Fibroblast of skin of right quadriceps (primary cell): Measurements from ENCODE around the gene SCN2A.

Experiments
- DNase-seq: peaks from one replicate; pipeline ENCODE4 v3.0.0-alpha.2; 2013

Gene SCN2A

DNA sequence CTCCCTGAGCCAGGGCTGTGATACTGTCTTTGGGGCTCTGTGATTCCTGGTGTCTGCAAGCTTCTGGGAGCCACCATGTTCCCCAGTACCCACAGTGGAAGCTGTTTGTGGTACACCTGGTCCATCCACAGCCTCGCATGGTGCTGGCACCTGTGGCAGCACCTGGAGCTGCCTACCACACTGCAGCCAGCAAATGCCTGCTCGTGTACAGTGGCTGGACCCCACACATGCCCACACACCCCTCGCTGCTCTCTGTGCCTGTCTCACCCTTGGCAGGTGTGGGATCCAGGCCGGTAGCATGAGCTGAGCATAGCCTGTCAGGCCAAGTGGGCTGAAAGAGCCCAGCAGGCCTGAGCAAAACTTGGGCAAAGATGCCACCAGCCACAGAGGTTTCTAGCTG is 188.5 kb downstream of the SCN2A start:
- no peak for DNase-seq

DNA sequence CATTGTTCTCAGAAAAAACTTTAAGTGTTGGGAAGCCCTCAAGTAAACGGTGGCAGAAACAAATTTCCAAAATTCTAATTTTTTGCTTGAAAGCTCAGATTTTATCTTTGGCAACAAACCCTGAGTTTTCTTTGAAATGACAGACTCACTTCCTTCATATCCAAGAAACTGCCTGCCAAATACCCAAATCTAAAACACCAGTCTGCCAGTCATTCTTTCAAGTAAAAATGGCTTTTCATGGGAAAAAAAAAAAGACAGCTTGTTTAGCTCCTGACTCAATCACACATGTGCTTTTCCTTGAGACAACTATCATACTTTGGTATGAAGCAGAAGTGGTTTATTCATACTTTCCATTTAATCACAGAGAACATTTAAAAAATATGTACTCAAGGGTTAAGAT is 189.7 kb downstream of the SCN2A start:
- peak; percentile 7 for DNase-seq

DNA sequence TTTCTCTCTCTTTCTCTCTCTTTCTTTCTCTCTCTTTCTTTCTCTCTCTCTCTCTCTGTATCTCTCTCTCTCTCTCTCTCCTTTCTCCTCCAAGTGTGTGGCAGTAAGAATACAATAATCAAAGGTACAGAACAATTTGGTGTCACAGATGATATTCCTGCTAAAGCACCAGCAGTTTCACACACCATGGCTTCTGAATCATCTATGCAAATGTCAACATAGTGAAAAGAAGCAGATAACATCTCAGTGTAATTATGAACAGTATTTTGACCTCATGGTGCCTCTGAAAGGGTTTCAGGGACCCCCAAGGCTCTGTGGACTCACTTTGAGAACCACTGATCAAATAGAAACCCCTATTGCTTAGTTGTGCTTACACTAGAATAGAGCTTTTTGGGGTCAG is 191.8 kb downstream of the SCN2A start:
- no peak for DNase-seq

DNA sequence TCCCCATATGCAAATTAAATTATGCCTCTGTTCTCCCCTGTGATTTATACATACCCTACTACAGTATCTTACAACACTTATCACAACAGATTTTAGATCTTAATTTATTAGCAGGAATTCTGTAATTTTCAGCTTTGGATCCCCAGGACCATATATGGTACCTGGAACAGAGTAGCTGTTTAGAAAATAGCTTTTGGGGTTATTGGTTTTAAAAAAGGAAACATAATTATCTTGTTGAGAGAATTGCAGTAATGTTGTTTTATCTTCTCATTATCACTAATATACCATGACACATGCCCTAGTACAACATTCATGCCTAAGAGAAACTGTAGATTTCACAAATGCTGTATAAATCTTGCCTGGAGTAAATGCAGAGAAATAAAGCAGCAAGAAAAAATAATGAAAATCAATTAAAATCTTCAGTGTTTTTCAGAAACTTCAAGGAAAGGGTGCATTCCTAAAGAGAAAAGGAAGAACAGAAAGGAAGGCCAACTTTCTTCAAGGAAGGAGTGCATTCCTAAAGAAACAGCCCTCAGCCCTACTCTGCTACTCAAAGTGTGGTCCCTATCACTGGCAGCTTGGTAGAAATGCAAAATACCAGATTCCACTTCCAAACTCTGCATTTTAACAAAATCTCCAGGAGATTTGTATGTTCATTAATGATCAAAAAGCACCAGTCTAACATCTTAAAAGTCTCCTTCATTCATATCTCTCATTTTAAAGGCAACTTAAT is 193.2 kb downstream of the SCN2A start:
- DNase-seq = no peak

DNA sequence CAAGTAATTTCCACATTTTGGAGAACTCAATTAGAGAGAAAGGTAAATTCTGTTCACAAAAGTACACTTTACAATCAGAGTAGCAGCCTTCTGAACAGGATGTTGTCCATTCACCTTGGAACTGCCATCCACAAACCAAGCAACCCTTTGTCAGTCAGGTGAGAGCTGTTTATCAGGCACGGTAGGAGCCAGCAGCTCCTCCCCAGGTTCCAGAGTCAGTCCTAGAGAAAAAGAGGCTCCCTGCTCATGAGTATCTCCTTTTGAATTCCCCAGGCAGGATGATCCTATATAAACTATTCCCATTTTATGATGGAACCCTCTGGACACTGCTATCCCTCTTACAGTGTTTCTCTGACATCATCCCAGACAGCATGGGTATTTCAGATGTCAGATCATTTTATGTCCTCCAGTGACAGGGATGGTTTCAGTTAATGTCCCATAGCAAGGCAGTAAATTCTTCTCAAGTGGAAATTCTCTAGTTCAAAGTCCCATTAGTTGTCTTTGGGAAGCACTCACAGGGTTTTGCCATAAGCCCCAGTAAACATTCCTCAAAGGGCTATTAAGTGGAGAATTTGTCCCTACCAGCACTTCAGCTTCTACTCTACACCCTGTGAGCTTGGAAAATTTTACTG is 195.8 kb downstream of the SCN2A start:
- DNase-seq = no peak

DNA sequence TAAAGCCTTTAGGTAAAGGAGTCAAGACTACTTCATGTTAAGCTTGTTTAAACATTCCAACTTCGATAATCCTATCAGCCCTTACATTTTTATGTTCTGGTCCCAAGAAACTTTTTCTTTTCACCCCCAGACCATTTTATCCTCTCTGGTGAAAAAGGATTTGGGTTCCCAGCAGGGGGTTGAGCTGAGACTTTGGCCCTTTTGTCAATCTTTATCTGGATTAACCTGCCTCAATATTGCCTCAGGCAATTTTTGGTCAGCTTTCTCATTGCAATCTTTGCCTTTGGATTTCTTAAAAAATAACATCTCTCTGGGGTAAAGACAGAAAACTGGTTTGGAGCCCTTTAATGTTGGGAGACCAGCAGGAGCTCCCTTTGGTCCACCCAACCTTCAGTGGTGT is 196.4 kb downstream of the SCN2A start:
- no peak for DNase-seq

DNA sequence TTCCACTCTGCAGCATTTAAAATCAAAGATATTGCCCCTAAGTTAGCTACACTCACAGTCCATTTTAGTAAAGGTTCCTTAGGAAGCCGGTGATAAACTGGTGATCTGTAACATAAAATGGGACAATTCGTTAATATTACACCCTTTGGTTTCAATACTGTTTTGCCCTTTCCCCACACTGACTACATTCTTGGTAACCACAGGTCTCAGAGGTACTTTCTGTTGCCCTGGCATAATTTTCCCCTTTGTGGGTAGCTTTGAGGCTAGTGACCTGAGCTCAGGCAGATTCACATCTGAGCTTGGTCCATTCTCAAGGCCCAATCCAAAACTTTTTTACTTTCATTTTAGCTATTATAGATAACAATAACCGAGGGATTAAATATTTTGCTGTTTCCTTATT is 197.3 kb downstream of the SCN2A start:
- no peak for DNase-seq

DNA sequence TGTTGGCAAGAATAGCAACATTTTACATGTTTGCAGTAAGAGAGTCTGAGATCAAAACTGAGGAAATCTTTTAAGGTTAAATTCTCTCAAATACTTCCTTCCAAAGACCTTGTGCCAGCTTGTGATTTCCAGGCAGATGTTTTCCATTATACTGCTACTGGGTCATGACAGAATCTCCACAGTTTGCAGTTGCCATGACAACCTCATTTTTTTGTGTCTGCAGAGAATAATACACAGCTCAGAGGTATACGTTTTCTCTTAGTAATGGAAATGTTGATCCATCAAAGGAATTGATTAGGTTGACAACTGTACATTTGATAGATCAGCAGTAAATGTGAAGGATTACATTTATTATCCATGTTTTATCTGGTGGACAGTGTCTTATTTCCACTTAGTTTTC is 201.2 kb downstream of the SCN2A start:
- peak; percentile 81 for DNase-seq
